ENCODE results near the gene GCN1. TPM values are rescaled to one million over a fixed set of nuclear protein-coding genes. Genes with fewer than 3 reads are reported as not detected.

GCN1 gene
- total RNA-seq, 1 donor from 2014 or later: 134 TPM

- DNase-seq (ENCODE audit: low spot score in 2 of 2, unreplicated experiment in 2 of 2): no peak
- TF ChIP-seq CTCF (IDR thresholded peaks at IDR 0.05; ENCODE audit: unreplicated experiment): no peak
- no peak overlapping the region for H3K4me3 Mint-ChIP-seq
- H3K27ac Mint-ChIP-seq: no peak overlapping the region
- H3K9me3 Mint-ChIP-seq: no peaks in the 10 kb centered on the region
- no peaks in the 10 kb centered on the region for H3K27me3 Mint-ChIP-seq (ENCODE audit: low read depth)
- peaks cover 13% of the 10 kb centered on the region for H3K4me1 Mint-ChIP-seq
- peaks cover 6% of the 10 kb centered on the region for H3K36me3 Mint-ChIP-seq
Observed at GRCh38 chr12:120092551-120093335, 101.8 kb downstream of the GCN1 start.

- peaks cover 2% of the 10 kb centered on the region for H3K36me3 Mint-ChIP-seq
- no peak for DNase-seq (ENCODE audit: low spot score in 2 of 2, unreplicated experiment in 2 of 2)
- H3K27ac Mint-ChIP-seq: no peak overlapping the region
- H3K4me3 Mint-ChIP-seq: no peak overlapping the region
- TF ChIP-seq CTCF (IDR thresholded peaks at IDR 0.05; ENCODE audit: unreplicated experiment): no peak
- peaks cover 21% of the 10 kb centered on the region for H3K4me1 Mint-ChIP-seq
- no peaks in the 10 kb centered on the region for H3K9me3 Mint-ChIP-seq
- H3K27me3 Mint-ChIP-seq (ENCODE audit: low read depth): no peaks in the 10 kb centered on the region
Observed at GRCh38 chr12:120091371-120092090, 103.0 kb downstream of the GCN1 start.

GRCh38 chr12:120090626-120091295 lies 103.8 kb downstream of the GCN1 start:
- no peak for TF ChIP-seq CTCF (IDR thresholded peaks at IDR 0.05; ENCODE audit: unreplicated experiment)
- Mint-ChIP-seq H3K27me3 (ENCODE audit: low read depth) (no peaks in the 10 kb centered on the region), H3K9me3 (no peaks in the 10 kb centered on the region), H3K4me3 (no peak overlapping the region), H3K4me1 (peaks cover 25% of the 10 kb centered on the region), H3K27ac (no peak overlapping the region), H3K36me3 (no peaks in the 10 kb centered on the region)
- no peak for DNase-seq (ENCODE audit: low spot score in 2 of 2, unreplicated experiment in 2 of 2)

- no peak for DNase-seq (ENCODE audit: low spot score in 2 of 2, unreplicated experiment in 2 of 2)
- Mint-ChIP-seq H3K27me3 (ENCODE audit: low read depth) (no peaks in the 10 kb centered on the region), H3K9me3 (no peaks in the 10 kb centered on the region), H3K4me3 (no peak overlapping the region), H3K36me3 (no peaks in the 10 kb centered on the region), H3K4me1 (peaks cover 26% of the 10 kb centered on the region), H3K27ac (no peak overlapping the region)
- no peak for TF ChIP-seq CTCF (IDR thresholded peaks at IDR 0.05; ENCODE audit: unreplicated experiment)
Observed at GRCh38 chr12:120090206-120090605, 104.3 kb downstream of the GCN1 start.

GRCh38 chr12:120089796-120090195 lies 104.7 kb downstream of the GCN1 start:
- no peak for TF ChIP-seq CTCF (IDR thresholded peaks at IDR 0.05; ENCODE audit: unreplicated experiment)
- H3K27me3 Mint-ChIP-seq (ENCODE audit: low read depth): no peaks in the 10 kb centered on the region
- no peak overlapping the region for H3K4me3 Mint-ChIP-seq
- peaks cover 26% of the 10 kb centered on the region for H3K4me1 Mint-ChIP-seq
- no peaks in the 10 kb centered on the region for H3K9me3 Mint-ChIP-seq
- H3K36me3 Mint-ChIP-seq: peaks cover under 1% of the 10 kb centered on the region
- no peak for DNase-seq (ENCODE audit: low spot score in 2 of 2, unreplicated experiment in 2 of 2)
- H3K27ac Mint-ChIP-seq: no peak overlapping the region
